NCI-H748 (cell line): ENCODE data around the gene FITM1.

Experiments
- DNase-seq: peaks from one replicate; lab custom pipeline; 2025; ENCODE audit not compliant: unreplicated experiment; lab: John Stamatoyannopoulos, UW

Gene FITM1

GRCh38 chr14:24138396-24139271 is 8.2 kb downstream of the FITM1 start:
- no peak for DNase-seq

DNA sequence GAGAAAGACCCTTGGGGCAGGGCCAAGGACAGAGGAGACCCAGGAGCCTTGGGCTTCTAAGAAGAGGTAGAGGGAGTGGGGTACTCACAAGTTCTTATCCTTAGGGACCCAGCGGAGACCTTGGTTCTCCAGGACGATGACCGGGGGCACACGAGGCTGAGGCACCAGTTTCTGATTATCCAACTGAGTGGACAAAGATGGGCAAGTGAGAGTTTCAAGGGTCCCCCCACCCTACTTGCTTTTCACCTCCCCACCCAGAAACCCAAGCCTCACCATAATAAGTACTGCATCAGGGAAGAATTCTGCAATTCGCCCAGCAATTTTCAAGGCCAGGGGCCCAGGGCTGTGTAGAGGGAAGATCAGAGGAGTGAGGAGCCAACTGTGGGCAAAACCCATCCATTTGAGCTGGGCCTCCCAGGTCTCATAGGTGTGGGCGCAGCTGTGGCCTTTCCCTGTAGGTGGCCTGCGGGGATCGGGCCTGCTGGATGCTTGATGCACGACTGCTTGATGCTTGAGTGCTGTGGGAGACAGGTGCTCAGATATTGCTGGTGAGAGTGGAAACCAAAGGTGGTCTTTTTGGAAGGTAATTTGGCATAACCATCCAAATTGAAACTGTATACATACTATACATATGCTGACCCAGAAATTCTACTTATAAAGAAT is 8.9 kb downstream of the FITM1 start:
- DNase-seq: no peak

- DNase-seq: peak; percentile 100
These were observed 10.8 kb downstream of the FITM1 start, which contains the start of gene EMC9 for GRCh38 chr14:24141097-24141880. TSS of gene EMC9 (minus strand) at chr14:24141591. CDS start at chr14:24141304, 287 bp downstream.

DNA sequence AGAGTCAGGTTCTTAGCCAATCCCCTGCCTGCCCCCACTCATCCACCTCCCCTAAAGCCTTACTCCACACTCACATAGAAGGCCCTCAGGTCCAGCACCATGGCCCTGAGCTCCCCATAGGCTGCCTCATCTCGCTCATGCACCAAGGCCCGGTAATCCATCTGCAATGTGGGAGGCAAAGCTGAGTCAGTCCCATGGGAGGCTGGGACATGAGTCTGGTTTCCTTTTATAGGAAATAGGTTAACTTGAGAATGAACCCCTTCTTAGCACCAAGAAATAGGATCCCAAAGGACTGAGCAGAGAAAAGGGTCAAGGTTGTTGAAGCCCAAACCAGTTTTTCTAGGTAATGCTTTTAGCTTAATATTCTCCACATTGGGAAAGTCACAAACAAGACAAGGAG is 13.1 kb downstream of the FITM1 start:
- no peak for DNase-seq

DNA sequence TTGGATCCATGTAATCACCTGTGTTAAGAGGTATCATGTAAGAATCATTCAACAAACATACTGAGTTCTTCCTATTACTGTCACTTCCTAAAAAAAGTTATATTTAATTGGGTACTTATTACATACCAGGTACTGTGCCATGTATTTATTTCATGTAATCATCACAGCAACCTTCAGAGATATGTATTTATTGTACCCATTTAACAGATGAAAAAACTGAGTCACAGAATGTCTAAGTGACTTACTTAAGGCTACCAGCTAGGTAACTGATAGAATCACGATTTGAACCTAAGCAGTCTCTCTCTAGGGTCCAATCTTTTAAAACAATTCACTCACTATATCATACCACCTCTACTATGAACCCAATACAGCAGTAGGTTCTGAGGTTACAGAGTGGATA is 14.0 kb downstream of the FITM1 start:
- DNase-seq: no peak

- no peak for DNase-seq
These were observed 14.8 kb downstream of the FITM1 start for GRCh38 chr14:24145219-24145618.

DNA sequence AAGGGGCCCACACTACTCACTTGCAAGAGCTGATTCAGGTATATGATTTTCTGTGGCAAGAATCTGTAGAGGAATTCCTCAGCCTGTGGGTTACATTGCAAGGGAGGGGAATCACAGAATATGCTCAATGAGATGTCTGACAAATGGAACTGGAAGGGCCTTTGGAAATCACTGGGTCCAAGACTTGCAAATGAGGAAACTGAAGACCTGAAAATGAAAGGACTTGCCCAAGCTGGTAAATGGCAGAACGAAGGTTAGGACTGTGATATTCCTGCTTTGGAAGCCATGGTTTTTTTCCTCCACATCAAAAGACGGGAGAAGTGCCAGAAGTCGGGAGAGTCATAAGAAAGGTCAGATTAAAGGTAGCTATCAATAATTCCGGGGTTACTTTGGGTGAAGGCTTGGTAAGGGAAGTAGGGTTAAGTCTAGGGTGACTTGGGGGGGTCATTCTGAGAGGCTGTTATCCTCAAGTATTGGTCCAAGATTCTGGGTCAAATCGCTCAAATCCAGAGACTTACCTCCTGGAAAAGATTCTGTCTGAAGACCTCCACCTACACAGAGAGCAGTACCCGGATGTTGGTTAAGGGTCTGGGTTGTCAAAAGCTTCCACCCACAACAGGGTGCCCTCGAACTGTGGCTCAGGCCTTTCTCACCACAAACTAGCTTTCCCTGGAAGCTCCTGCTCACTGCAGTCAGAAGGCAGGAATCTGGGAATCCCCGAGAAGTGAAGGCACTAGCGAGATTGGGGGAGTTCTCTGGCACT is 15.4 kb downstream of the FITM1 start:
- DNase-seq: peak; percentile 63

- DNase-seq: peak; percentile 98
These were observed 16.1 kb downstream of the FITM1 start, which contains the start of gene PSME2 for GRCh38 chr14:24146453-24146977. TSS of gene PSME2 (minus strand) at chr14:24146610. CDS start at chr14:24146581, 29 bp downstream.

DNA sequence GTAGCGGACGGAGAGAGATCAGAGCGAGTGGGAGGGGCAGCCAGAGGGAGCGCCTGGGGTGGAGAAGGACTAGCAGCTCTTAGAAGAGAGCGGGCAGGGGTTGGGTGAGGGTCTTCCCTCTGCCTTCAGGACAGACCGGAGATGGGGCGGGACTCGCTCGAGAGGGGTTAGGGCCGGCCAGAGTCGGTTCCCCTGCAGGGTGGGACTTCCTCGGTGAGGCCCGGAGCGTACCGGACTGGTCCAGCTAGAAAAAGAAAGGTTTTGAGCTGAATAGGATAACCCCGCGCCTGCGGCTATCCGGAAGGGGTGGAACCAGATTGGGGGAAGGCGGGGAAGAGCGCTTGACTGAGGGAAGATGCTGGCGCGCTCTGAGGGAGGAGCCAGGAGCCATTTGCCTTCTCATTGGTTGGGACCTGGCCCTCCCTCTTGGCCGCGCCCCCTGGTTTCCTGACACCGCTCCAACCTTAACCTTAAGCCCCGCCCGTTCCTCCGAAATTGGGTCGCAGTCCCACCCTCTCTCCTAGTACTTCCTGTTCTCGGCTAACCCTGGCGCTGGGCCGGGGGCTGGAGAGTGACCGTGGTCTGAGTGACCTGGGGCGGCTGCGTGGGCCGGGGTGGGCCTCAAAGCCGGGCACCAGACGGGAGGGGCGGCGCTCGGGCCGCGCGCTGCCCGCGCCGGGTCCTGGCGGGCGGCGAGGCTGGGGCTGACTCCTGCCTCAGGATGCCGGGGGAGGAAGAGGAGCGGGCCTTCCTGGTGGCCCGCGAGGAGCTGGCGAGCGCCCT is 16.7 kb downstream of the FITM1 start, which contains the start of gene RNF31:
TSS of gene RNF31 (plus strand) at position 521 of the 783 bp plus-strand sequence. CDS start at position 722, 201 bp downstream.
- DNase-seq: peak; percentile 98

GRCh38 chr14:24147761-24148428 is 17.4 kb downstream of the FITM1 start:
- no peak for DNase-seq

DNA sequence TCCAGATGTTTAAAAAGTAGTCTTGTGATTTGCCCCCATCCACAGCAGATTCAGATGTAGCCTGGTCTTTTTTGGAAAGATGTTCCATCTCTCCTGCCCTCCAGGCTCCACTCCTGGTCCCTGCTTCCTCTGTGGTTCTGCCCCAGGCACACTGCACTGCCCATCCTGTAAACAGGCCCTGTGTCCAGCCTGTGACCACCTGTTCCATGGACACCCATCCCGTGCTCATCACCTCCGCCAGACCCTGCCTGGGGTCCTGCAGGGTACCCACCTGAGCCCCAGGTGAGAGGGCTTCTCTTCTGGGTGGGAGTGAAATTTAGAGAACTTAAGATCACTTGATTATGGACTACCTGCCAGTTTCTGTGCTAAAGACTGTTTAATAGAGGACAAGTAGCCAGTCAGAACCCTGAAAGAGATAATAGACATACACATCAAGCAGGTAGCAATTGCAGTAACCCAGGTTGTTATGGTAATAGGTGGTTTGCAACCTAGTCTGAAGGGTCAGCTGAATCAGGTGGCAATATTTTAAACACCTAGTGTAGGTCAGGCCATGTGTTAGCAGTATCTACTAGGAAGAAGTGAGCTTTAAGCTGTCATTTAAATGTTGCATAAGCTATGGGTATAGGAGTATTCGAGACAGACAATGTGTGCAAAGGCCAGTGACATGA is 19.0 kb downstream of the FITM1 start:
- DNase-seq: no peak

DNA sequence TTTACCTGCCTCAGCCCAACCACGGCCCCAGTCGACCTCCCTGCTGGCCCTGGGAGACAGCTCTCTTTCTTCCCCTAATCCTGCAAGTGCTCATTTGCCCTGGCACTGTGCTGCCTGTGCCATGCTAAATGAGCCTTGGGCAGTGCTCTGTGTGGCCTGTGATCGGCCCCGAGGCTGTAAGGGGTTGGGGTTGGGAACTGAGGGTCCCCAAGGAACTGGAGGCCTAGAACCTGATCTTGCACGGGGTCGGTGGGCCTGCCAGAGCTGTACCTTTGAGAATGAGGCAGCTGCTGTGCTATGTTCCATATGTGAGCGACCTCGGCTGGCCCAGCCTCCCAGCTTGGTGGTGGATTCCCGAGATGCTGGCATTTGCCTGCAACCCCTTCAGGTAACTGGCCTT is 19.6 kb downstream of the FITM1 start:
- DNase-seq: no peak

DNA sequence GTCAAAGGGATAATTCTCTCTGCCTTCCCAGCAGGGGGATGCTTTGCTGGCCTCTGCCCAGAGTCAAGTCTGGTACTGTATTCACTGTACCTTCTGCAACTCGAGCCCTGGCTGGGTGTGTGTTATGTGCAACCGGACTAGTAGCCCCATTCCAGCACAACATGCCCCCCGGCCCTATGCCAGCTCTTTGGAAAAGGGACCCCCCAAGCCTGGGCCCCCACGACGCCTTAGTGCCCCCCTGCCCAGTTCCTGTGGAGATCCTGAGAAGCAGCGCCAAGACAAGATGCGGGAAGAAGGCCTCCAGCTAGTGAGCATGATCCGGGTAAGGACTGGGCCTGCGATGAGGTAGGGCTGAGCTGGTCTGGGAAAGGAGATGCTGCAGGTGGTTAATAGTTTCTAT is 20.1 kb downstream of the FITM1 start:
- no peak for DNase-seq

DNA sequence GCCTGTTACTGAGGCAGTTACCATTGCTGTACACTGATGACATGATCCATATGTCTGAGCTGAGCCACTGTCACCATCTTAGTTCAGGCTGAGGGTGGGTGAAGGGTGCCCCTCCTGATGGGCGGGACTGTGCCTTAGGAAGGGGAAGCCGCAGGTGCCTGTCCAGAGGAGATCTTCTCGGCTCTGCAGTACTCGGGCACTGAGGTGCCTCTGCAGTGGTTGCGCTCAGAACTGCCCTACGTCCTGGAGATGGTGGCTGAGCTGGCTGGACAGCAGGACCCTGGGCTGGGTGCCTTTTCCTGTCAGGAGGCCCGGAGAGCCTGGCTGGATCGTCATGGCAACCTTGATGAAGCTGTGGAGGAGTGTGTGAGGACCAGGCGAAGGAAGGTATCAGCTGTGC is 20.5 kb downstream of the FITM1 start:
- DNase-seq: no peak

GRCh38 chr14:24151404-24152080 is 21.1 kb downstream of the FITM1 start:
- no peak for DNase-seq

- DNase-seq: no peak
These were observed 24.6 kb downstream of the FITM1 start for GRCh38 chr14:24155100-24155499.

- no peak for DNase-seq
These were observed 26.4 kb downstream of the FITM1 start for GRCh38 chr14:24156840-24157239.

GRCh38 chr14:24157331-24157730 is 26.9 kb downstream of the FITM1 start:
- DNase-seq: no peak
